Neuronal stem cell (in vitro differentiated cells): ENCODE measurements around the gene SYNE3.

ENCODE experiments used
- DNase-seq: peaks from one replicate; pipeline ENCODE4 v3.0.0-alpha.2; 2013; ENCODE audit warnings: low spot score
- H2AFZ ChIP-seq: one replicate; pipeline ENCODE4 v1.6.1; 2013; ENCODE audit warnings: mild to moderate bottlenecking, low read length, inconsistent platforms
- H2AK5ac ChIP-seq: 2 replicates; pipeline ENCODE4 v1.6.1; 2013; ENCODE audit warnings: low read depth, mild to moderate bottlenecking, inconsistent platforms, low read length, moderate library complexity, mixed read lengths
- H2BK120ac ChIP-seq: 2 replicates; pipeline ENCODE4 v1.6.1; 2013; ENCODE audit warnings: low read depth, mild to moderate bottlenecking, inconsistent platforms, low read length, moderate library complexity, mixed read lengths
- H2BK12ac ChIP-seq: one replicate; pipeline ENCODE4 v1.6.1; 2013; ENCODE audit warnings: low read length, inconsistent platforms
- H2BK15ac ChIP-seq: 2 replicates; pipeline ENCODE4 v1.6.1; 2013; ENCODE audit warnings: mild to moderate bottlenecking, low read length, inconsistent platforms, mixed read lengths
- H2BK5ac ChIP-seq: one replicate; pipeline ENCODE4 v1.6.1; 2013; ENCODE audit warnings: inconsistent platforms, mild to moderate bottlenecking, low read length, moderate library complexity
- H3K14ac ChIP-seq: one replicate; pipeline ENCODE4 v1.6.1; 2013; ENCODE audit warnings: low read length, inconsistent platforms
- H3K18ac ChIP-seq: 2 replicates; pipeline ENCODE4 v1.6.1; 2013; ENCODE audit warnings: low read length, inconsistent platforms
- H3K23ac ChIP-seq: 2 replicates; pipeline ENCODE4 v1.6.1; 2013; ENCODE audit warnings: low read depth, mild to moderate bottlenecking, mixed read lengths, low read length, inconsistent platforms; ENCODE audit not compliant: poor library complexity
- H3K27ac ChIP-seq: replicated peaks from 3 replicates; pipeline ENCODE4 v1.5.1; 2013; ENCODE audit warnings: low read length, inconsistent platforms
- H3K27me3 ChIP-seq, 3 experiments: 2 replicates each; pipeline ENCODE4 v1.6.1; 2013; ENCODE audit warnings: low read length in 3 of 3, mild to moderate bottlenecking in 2 of 3, inconsistent platforms in 1 of 3, low read depth in 1 of 3, mixed read lengths in 1 of 3, moderate library complexity in 1 of 3; ENCODE audit not compliant: control insufficient read depth in 3 of 3, insufficient read depth in 3 of 3
- H3K36me3 ChIP-seq, 2 donors: replicated peaks in 1 of 2; 2 replicates each; pipeline ENCODE4 v1.6.1; 2013; ENCODE audit warnings: low read length in 2 of 2; ENCODE audit not compliant: control insufficient read depth in 2 of 2, insufficient read depth in 2 of 2
- H3K4ac ChIP-seq: 2 replicates; pipeline ENCODE4 v1.6.1; 2013; ENCODE audit warnings: inconsistent platforms, mild to moderate bottlenecking, low read length, moderate library complexity
- H3K4me1 ChIP-seq, 2 donors: 1 replicate in 1 of 2; 2 replicates in 1 of 2; pipeline ENCODE4 v1.6.1; 2013; ENCODE audit warnings: low read length in 2 of 2, low read depth in 1 of 2; ENCODE audit not compliant: control insufficient read depth in 2 of 2, insufficient read depth in 1 of 2
- H3K4me2 ChIP-seq: one replicate; pipeline ENCODE4 v1.6.1; 2013; ENCODE audit warnings: mild to moderate bottlenecking, low read length, inconsistent platforms; ENCODE audit not compliant: insufficient read depth, poor library complexity, severe bottlenecking
- H3K4me3 ChIP-seq, 2 donors: 2 replicates each; pipeline ENCODE4 v1.5.1; 2013; ENCODE audit warnings: low read length in 2 of 2, mild to moderate bottlenecking in 2 of 2, inconsistent platforms in 1 of 2, moderate library complexity in 1 of 2
- H3K79me1 ChIP-seq: one replicate; pipeline ENCODE4 v1.6.1; 2013; ENCODE audit warnings: low read depth, mild to moderate bottlenecking, inconsistent platforms, low read length, moderate library complexity
- H3K9ac ChIP-seq: one replicate; pipeline ENCODE4 v1.6.1; 2013; ENCODE audit warnings: mild to moderate bottlenecking, low read depth, low read length, inconsistent platforms; ENCODE audit not compliant: poor library complexity
- H3K9me3 ChIP-seq, 2 donors: replicated peaks in 1 of 2; 2 replicates each; pipeline versions ENCODE3 to v1.6.1; 2013; ENCODE audit warnings: low read length in 2 of 2, mild to moderate bottlenecking in 2 of 2, inconsistent platforms in 1 of 2, low read depth in 1 of 2, mixed read lengths in 1 of 2, moderate library complexity in 1 of 2; ENCODE audit not compliant: control insufficient read depth in 2 of 2, insufficient read depth in 1 of 2
- H4K8ac ChIP-seq: one replicate; pipeline ENCODE4 v1.6.1; 2013; ENCODE audit warnings: low read depth, mild to moderate bottlenecking, inconsistent platforms, low read length, moderate library complexity
- H4K91ac ChIP-seq: one replicate; pipeline ENCODE4 v1.6.1; 2013; ENCODE audit warnings: low read length, low read depth, mild to moderate bottlenecking, inconsistent platforms; ENCODE audit not compliant: poor library complexity
- WGBS, 2 donors: extraction: QIAGEN DNeasy Blood & Tissue Kit; methylation state at CpG; one replicate each; pipeline ENCODE4 v1.1.7; 2013; ENCODE audit warnings: missing lambda C conversion rate in 2 of 2, mixed read lengths in 1 of 2; ENCODE audit not compliant: insufficient read length in 2 of 2, insufficient replicate concordance in 1 of 2; ENCODE audit errors: extremely low coverage in 2 of 2; 5-methylcytosine and 5-hydroxymethylcytosine counted together

Gene SYNE3

GRCh38 chr14:95507174-95507573 is 9.3 kb downstream of the SYNE3 start:
- no CpG with 5 or more reads among the region's 8 CpGs for WGBS, 2 donors
- H4K91ac ChIP-seq, result no peak overlapping the region

DNA sequence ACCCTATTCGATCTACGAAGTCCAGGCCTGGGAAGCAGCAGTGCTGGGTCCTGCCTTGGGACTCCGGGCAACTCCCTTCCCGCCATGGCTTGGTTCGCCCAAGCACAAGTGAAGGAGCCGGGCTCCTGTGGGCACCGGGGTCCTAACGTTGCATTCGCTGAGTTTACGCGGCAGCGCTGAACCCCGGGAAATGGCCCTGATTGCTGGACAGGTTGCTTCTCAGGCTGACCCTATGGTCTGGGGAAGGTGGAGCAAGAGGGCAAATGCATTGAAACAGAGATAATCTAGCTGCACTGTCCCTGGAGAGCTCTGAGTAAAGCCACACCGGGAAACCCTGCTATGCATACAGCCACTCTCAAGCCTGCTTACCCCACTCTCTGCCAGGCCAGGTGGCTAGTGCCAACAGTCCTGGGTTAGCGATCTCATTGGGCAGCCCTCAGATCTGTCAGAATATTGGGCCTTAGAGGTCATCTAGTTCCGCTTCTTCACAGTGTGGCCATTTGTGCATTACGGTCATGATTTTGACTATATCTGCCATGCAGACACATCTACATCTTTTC is 11.3 kb downstream of the SYNE3 start:
- no peak for DNase-seq
- H3K9me3 ChIP-seq, result no peaks in the 10 kb centered on the region
- H3K4me2 ChIP-seq, result no peak overlapping the region
- peaks cover 0 to 45% (median 0%) of the 10 kb centered on the region in 3 experiments for H3K27me3 ChIP-seq
- H3K14ac ChIP-seq, result no peak overlapping the region
- H2AFZ ChIP-seq, result no peak overlapping the region
- no peak overlapping the region for H3K4ac ChIP-seq
- no peak overlapping the region for H3K23ac ChIP-seq
- H3K18ac ChIP-seq, result no peak overlapping the region
- H2BK120ac ChIP-seq, result no peak overlapping the region
- no peaks in the 10 kb centered on the region for H3K36me3 ChIP-seq
- H3K4me1 ChIP-seq, result peaks cover 0 to 8% of the 10 kb centered on the region in 2 donors
- no peak overlapping the region for H3K4me3 ChIP-seq
- peak overlapping the region; percentile 58 for H2AK5ac ChIP-seq
- no peak overlapping the region for H3K27ac ChIP-seq
- no peak overlapping the region for H2BK5ac ChIP-seq
- no peak overlapping the region for H4K91ac ChIP-seq
- no peak overlapping the region for H4K8ac ChIP-seq
- no peaks in the 10 kb centered on the region for H3K79me1 ChIP-seq
- H2BK15ac ChIP-seq, result no peak overlapping the region
- H3K9ac ChIP-seq, result no peak overlapping the region
- no CpG with 5 or more reads among the region's 17 CpGs for WGBS, 2 donors
- no peak overlapping the region for H2BK12ac ChIP-seq

More at GRCh38 chr14:95507174-95507573, 9.3 kb downstream of the SYNE3 start:
- no peak overlapping the region for H2AFZ ChIP-seq
- H2AK5ac ChIP-seq, result no peak overlapping the region
- H3K18ac ChIP-seq, result no peak overlapping the region
- no peak overlapping the region for H3K4me2 ChIP-seq
- no peaks in the 10 kb centered on the region for H3K9me3 ChIP-seq
- no peaks in the 10 kb centered on the region for H3K36me3 ChIP-seq
- no peak overlapping the region for H2BK5ac ChIP-seq
- no peak overlapping the region for H4K8ac ChIP-seq
- H3K14ac ChIP-seq, result no peak overlapping the region
- no peak overlapping the region for H2BK15ac ChIP-seq
- H3K23ac ChIP-seq, result no peak overlapping the region
- no peak overlapping the region for H3K27ac ChIP-seq
- H3K9ac ChIP-seq, result no peak overlapping the region
- H3K4ac ChIP-seq, result no peak overlapping the region
- no peak overlapping the region for H3K4me3 ChIP-seq
- no peak overlapping the region for H2BK12ac ChIP-seq
- no peaks in the 10 kb centered on the region for H3K4me1 ChIP-seq
- H3K79me1 ChIP-seq, result no peaks in the 10 kb centered on the region
- no peak for DNase-seq
- peaks cover 0 to 36% (median 0%) of the 10 kb centered on the region in 3 experiments for H3K27me3 ChIP-seq
- H2BK120ac ChIP-seq, result no peak overlapping the region

DNA sequence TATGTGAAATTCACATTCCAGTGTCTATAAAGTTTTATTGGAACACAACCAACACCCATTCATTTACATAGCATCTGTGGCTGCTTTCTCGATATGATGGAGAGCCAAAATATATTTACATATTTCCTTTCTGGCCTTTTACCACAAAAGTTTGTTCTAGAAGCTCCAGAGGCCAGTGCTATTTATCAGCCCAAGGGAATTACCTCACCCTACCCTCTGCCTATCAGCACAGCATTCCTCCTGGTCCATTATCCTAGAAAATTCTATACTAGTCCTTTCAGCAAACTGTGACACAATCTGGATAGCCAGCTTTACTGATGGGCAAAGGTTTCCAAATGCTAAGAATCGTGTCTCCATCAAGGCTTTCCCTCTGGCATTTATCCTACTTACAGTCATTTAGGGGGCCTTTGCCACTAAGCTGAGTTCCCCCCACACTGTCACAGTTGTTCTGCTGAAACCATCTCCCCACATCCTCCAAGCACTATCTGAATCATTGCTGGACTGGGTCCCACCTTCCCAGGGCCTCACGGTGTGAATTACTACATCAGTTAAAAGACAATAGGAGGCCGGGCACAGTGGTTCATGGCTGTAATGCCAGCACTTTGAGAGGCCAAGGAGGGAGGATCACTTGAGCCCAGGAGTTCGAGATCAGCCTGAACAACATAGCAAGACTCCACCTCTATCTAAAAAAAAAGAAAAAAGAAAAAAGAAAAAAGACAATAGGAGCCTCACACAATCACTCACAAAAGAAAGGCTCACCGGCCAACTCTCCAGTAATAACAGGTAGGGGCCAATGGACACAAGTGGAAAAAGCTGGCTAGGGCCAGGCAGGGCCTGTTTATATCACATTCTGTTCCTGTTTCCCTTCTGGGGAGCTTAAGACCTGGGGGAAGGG is 12.1 kb downstream of the SYNE3 start:
- H4K91ac ChIP-seq, result no peak overlapping the region
- H2AK5ac ChIP-seq, result peak overlapping the region; percentile 58
- H3K9ac ChIP-seq, result no peak overlapping the region
- no peak overlapping the region for H4K8ac ChIP-seq
- no peak overlapping the region for H3K14ac ChIP-seq
- H3K36me3 ChIP-seq, result no peaks in the 10 kb centered on the region
- H3K4me1 ChIP-seq, result peaks cover 0 to 8% of the 10 kb centered on the region in 2 donors
- no peak overlapping the region for H2BK120ac ChIP-seq
- H2BK12ac ChIP-seq, result no peak overlapping the region
- H2BK15ac ChIP-seq, result no peak overlapping the region
- H2AFZ ChIP-seq, result no peak overlapping the region
- no CpG with 5 or more reads among the region's 6 CpGs for WGBS, 2 donors
- H3K4me2 ChIP-seq, result no peak overlapping the region
- H3K79me1 ChIP-seq, result no peaks in the 10 kb centered on the region
- no peak overlapping the region for H3K18ac ChIP-seq
- H3K27ac ChIP-seq, result no peak overlapping the region
- H3K4me3 ChIP-seq, result no peak overlapping the region
- peaks cover 0 to 40% (median 0%) of the 10 kb centered on the region in 3 experiments for H3K27me3 ChIP-seq
- no peak overlapping the region for H2BK5ac ChIP-seq
- no peak overlapping the region for H3K4ac ChIP-seq
- H3K23ac ChIP-seq, result no peak overlapping the region
- DNase-seq, result no peak
- H3K9me3 ChIP-seq, result no peaks in the 10 kb centered on the region

GRCh38 chr14:95503365-95504134 is 12.9 kb downstream of the SYNE3 start:
- H2BK12ac ChIP-seq, result no peak overlapping the region

More at GRCh38 chr14:95503365-95504134, 12.9 kb downstream of the SYNE3 start:
- Histone ChIP-seq H2BK120ac (no peak overlapping the region), H2BK15ac (no peak overlapping the region), H3K4me3 (no peak overlapping the region), H2BK5ac (no peak overlapping the region), H3K4ac (no peak overlapping the region), H4K91ac (no peak overlapping the region), H3K14ac (no peak overlapping the region), H4K8ac (no peak overlapping the region), H3K79me1 (no peaks in the 10 kb centered on the region), H3K27ac (no peak overlapping the region), H3K9ac (no peak overlapping the region), H3K9me3 (no peaks in the 10 kb centered on the region), H3K27me3 (peaks cover 0 to 35% (median 0%) of the 10 kb centered on the region in 3 experiments), H3K36me3 (no peaks in the 10 kb centered on the region), H3K18ac (no peak overlapping the region), H3K4me1 (peaks cover 0 to 8% of the 10 kb centered on the region in 2 donors), H2AK5ac (no peak overlapping the region), H2AFZ (no peak overlapping the region), H3K23ac (no peak overlapping the region), H3K4me2 (no peak overlapping the region)
- no CpG with 5 or more reads among the region's 8 CpGs for WGBS, 2 donors
- DNase-seq, result no peak
